Limb (tissue), 2 donors: ENCODE results near the gene SOHLH1.

Source experiments
- DNase-seq, 2 donors: peaks; one replicate each; pipeline ENCODE4 v3.0.0-alpha.2; 2016; ENCODE audit errors: extremely low spot score in 2 of 2

The SOHLH1 gene

DNA sequence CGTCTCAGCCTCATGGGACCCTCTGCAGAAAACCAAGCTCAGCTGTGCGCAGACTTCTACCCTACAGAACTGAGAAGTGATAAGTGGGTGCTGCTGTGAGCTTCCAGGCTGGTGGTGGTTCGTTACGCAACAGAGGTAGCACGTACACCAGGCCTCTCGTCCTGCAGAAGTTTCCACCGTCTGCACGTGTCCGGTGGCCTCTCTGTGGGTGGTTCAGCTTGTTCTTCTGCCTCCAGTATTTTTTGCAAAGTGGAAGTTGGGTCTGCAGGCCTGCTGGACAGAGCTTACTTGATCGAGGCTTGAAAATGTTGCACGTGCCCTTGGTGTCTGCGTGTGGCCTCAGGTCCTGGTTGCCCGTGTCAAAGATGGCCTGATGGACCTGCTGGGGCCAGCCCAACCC lies 30.2 kb upstream of the SOHLH1 start:
- DNase-seq = no peak

DNA sequence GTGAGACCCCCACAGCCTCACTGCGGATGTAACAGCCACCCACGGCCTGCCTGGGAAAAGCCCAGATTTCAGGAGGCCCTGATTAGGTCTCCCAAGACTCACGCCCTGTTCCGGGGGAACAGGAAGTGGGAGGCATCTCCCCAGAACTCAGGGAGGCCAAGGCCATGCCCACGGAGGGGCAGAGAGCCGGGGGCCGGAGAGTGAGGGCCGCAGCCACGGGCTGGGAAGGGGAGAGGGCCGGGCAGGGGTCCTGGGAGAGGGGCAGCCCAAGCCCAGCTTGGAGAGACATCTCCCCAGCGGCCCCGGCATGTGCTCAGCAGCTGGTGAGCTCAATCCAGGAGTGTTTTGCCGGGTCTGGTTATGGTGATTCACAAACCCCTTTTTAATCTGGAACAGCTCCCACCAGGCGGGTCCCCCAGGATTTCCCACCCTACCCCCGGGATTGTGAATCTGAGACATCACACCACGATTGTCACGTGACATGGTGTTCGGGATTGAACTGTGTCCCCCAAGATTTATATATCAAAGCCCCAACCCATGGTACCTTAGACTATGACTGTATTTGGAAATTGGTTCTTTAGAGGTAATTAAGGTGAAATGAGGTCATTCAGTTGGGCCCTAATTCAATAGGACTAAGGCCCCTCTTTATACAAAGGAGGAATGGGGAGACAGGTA lies 29.3 kb upstream of the SOHLH1 start:
- DNase-seq = no peak

DNA sequence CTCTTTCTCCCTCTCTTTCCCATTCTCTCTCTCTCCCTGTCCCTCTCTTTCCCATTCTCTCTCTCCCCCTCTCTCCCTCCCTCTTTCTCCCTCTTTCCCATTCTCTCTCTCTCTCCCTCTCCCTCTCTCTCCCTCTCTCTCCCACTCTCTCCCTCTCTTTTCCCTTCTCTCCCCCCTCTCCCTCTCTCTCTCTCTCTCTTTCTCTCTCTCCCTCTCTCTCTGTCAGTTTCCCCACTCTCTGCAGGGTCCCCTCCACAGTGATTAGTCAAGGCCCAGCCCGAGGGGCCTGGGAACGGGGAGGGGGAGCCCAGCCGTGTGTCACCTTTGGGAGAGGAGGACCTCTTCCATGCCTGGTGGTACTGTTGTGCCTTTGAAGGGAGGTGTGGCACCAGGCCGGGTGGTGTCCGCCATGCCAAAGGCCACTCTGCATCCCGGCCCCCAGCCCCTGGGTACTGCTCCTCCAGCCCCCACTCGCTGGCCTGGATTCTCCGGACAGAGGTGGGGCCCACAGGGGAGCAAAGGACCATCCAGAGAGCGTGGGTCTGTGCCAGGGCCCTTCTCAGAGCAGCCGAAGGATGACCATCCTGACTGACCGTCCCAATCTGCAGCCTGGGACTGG lies 28.1 kb upstream of the SOHLH1 start:
- no peak for DNase-seq

DNA sequence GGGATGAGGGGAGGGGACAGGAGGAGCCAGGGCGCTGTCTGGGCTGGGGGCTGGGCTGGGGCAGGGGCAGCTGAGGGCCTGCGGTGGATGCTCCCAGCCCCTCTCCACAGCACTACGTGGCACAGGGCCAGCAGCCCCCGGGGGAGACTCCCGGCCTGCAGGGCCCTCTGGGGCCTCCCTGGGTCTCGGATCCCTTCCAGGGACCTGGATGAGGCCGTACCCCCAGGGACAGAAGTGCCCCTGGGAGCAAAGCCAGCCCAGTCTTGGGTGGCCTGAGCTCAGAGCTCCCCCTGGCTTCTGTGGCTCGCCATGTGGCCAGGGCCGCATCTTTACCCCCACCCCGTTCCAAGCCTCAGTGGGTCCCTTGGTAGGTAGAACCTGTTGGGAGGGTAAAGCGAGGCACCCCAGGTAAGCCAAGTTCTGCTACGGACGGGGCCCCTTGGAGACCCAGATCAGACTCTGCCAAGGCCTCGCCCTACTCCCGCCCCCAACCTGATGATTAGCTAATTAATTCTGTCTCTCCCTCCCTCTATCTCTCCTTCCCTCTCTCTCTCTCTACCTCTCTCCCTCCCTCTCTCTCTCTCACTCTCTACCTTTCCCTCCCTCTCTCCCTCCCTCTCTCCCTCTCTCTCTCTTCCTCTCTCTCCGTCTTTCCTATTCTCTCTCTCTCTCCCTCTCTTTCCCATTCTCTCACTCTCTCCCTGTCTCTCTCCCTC lies 27.0 kb upstream of the SOHLH1 start:
- no peak for DNase-seq

DNA sequence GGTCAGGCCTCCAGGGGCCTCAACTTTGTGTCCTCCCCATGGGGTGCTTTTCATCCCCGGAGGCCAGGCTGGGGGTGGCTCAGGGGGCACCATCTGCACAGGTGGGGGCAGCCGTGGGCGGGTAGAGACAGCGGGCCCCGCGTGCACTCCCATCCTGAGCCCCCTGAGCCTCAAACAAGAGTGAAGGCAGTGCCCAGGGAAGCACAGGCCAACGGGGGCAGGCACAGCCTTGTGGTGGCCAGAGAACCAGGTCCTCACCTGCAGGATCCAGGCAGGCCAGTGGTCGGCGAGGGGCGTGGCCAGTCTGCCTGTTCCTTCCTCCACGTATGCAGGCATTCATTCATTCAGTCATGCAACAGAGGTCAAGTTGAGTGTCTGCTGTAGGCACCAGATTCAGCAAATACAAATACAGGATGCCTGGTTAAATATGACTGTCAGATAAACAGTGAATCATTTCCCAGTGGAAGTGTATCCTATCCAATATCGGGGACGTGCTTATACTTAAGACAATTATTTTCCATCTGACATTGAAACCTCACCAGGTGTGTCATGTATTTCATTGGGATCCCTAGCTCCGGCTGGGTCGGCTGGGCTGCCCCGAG lies 25.0 kb upstream of the SOHLH1 start:
- DNase-seq = no peak

DNA sequence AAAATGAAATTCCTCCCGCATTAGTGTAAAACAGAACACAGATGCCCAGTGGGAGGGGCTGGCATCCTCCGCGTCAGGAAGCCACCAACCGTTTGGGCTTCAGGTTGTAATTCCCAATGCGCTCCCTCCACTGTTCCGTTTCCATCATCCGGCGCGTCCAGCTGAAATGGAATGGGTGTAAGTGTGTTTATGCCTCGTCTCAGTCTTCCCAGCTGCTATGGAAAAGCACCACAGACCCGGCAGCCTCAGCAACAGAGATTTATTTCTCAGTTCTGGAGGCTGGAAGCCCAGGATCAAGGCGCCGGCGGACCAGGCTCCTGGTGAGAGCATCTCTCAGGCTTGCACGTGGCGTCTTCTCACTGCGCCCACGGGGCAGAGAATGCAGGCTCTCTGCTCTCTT lies 23.1 kb upstream of the SOHLH1 start:
- no peak for DNase-seq

DNA sequence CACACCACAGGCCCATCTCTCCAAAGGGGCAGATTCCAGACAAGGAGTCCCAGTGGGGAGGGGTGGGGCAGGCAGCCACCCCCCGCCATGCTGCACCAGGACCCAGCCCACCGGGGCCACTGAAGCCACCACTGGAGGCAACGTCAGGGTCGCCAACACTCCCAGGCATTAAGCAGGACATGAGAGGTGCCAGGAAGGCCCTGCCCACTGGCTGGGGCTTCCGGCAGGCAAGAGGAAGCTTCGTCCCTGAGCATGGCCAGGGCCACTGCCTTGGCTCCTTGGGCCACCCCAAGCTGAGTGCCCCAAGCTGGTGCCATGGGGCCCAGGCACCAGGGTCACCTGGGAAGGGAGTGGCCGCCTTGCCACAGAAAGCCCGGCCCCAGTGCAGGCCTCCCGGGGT lies 20.2 kb upstream of the SOHLH1 start:
- DNase-seq = no peak

DNA sequence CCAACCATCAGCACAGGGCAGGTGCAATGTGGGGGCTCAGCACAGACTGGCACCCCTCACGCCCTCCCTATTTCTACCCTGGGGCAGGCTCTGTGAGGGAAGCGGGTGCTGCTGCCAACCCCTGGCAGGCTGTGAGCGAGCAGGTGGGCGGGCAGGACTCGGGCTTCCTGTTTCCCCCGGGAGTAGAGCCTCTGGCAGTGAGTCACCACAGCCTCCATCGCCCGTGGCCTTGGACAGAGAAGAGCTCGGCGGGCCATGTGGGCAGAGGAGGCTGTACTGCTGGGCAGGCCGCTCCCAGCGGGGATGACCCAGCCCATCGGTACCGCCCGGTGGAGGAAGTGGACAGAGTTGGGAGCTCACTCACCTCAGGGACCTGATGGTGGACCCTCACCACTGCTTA lies 19.3 kb upstream of the SOHLH1 start:
- DNase-seq = no peak

DNA sequence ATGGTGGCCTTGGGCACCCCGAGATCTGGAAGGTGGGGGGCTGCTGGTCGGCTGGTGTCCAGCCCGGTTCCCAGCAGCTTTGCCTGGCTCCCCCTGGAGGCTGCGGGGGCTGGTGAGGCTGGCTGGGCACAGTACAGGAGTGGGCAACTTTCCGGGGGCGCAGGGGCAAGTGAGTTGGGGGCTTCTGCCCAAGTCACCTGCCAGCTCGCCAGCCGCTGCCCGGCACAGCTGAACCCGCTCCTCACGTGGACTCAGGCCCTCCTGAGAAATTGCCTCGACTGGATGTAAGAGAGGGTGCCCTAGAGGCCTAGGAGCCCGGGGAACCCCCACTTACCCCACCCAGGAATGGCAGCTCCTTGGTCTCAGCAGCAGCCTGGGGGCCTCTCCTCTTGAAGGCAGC lies 18.1 kb upstream of the SOHLH1 start:
- DNase-seq = no peak

DNA sequence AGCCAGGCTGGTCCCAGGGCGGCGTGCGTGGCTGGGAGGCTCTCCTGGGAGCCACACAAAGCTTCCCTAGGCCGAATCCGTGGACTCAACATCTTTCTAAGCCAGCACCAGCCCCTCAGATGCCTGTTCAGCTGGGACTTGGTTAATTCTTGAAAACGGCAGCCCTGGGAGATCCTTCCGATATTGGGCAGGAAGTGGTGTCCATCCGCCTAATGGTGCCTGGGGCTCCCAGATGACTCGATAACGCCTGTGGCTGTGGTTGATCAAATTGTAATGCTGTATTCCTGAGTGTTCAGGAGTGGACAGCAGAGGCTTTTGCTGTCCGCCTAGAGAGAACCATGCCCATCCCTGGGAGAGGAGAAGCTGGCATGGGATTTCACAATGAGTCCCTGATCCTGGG lies 16.8 kb upstream of the SOHLH1 start:
- no peak for DNase-seq

DNA sequence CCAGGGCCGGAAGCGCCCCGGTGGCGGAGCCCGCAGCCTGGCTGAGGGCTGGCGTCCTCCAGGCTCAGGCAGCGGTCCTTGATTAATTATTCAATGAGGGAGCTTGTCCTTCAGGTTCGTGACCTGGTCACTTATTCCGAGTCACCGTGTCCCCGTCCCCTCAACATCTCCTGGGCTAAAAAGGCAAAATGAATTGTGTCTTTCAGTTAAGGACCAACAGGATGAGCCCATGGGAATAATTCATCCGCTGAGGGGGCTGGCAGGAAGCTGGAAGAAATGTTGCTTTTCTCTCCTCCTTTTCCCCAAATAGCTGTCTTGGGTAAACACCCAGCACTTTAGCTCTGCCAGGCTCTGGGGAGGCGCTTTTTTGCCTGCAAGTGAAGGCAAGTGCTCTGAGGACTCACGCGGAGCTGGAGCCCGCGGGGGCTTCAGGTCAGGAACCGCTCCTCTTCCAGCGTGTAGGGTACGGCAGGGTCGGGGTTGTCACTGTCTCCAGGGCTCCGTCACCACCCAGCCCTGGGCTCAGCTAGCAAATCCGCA lies 15.8 kb upstream of the SOHLH1 start:
- DNase-seq = no peak

DNA sequence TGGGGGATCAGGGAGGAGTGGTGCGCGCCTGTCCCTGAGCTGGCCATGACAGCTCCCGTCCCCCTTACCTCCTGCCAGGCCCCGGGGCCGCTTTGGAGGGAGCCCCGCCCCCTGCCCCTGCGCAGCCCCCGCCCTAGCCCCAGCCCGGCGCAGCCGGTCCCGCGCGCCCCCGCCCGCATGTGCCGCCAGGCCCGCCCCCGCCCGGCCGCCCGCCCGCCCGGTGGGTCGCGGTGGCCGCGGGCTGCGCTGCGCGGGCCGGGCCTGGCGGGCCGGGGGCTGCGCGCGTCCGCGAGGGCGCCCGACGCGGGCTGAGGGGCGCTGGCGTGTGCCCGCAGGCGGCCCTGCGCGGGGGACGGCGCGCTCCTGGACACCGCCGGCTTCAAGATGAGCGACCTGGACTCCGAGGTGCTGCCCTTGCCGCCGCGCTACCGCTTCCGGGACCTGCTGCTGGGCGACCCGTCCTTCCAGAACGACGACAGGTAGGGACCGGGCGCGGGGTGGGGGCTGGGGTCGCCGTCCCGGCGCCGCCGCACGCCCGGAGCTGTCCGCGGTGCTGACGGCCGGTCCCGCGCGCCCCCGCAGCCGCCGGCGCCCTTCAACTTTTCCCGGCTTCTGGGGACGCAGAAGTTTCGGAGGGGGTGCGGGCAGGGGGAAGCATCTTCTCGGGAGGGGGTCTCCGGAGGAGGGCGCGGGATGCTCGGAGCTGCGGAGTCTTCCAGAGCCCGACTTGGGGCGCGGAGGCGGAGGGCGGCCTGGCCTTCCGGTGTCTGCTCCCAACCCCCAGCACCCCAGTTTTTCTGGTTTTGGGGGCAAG lies 15.2 kb upstream of the SOHLH1 start:
- peak in 1 of 2 donors; percentile 71 for DNase-seq

DNA sequence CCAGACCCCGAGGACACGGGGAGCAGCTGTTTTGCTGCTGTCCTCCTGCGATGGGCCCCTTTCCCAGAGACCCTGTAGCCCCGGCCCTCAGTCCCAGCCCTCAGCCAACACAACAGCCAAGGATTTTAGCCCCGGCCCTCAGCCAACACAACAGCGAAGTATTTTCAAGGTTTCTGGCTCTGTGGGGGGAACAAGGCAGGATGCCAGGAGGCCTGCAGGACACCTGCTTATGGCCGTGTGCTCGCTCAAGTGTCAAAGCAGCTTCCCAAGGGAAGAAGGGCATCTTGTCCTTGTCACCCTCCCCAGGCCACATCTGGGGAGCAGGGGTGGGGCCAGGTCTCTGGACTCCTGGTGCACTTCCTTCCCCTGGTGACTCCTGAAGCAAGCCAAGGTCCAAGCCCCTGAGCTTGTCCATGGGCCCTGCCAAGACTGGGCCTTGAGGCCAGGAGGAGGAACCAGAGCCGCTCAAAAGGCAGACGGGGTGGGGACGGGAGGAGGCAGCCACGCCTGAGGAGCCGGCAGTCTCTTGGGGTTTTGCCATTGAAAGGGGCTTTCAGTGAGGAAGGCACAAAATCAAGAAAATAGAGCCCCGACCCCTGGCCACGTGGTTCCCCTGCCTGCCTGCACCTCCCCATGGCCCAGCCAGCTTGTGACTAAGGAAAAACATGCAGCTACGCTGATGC lies 13.5 kb upstream of the SOHLH1 start:
- peak in 1 of 2 donors; percentile 25 for DNase-seq

DNA sequence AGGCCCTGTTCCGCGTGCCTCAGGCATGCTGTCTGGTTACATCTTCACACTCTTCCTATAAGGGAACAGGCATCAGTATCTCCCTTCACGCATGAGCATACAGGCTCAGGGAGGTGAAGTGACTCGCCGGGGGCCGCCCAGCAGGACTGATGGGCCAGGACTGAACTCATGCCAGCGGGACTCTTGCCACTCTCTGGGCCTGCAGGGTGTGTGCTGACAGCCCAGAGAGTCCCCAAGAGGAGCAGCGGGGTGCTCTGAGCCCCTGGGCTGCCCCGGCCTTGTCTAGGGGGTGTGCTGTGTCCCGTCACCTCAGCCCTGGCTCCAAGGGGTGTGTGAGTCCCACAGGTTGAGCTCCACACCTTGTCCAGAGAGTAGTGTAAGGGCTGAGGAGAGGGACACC lies 12.6 kb upstream of the SOHLH1 start:
- DNase-seq = no peak

DNA sequence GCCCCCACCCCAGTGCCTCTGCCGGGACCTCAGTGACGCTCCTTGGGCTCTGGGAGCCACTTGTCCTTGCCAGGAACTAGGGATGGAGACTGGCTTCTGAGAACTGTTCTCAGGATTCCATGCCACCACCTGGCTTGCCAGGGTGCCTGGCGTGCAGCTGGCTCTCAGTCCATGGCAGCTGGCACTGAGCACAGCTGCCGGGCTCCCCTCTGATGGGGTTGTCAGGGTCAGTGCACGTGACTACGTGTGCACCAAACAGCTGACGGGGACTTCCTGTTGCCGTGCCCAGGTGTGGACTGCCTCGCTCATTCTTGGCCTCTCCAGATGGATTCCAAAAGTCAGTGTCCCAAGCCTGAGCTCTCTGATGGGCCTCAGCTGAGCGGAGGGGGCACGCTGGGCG lies 12.1 kb upstream of the SOHLH1 start:
- no peak for DNase-seq

DNA sequence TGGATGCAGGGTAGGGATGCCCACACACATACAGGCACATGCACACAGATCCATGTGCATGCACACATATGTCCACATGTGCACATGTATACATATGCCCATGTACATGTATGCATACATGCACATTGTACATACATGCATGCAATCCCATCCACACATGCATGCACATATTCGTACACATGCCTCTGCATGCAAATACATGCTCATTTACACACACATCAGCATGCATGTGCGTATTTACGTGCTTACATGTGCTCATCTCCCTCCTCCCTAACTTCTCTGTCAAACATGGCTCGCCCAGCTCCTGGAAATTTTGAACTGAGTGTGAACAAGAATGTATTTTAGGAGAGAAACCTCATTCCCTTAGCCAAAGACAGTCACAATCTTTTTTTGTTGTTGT lies 8.9 kb upstream of the SOHLH1 start:
- no peak for DNase-seq

DNA sequence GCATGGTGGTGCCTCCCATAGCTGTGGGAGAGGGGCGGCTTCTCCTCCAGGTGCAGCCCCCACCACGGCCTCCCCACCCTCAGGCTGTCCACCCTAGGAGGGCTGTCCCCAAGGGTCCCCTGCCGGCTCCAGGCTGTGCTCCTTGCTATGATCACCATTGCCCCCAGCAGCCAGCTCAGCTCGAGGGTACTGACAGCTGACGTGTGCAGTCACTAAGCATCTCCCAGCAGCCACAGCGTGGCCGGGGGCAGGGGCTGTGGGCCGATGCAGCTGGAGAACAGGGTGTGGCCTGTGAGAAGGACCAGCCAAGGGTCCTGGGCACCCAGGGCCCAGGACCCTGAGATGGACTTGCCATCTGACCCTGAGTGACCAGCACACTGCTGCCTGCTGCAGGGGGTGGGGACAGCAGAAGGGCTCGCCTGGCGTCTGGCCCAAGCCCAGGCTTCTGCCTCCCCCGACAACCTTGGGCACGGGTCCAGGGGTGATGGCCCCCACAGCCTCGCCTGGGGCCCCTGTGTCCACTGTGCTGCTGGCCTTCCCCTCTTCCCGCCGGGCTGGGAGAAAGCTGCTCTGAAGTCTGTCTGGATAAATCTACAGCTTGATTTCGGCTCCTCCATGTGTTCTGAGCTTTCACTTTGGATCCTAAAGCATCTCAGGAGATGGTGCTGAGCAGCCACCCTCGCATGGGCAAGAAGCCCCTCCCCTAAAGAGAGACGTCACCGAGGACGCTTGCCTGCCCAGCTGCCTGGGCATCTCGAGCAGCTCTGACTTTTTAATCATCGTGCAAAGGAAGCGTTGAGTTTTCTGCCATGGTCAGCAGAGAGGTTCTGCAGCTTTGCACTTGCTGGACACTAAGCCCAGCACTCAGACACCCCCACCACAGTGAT lies 8.2 kb upstream of the SOHLH1 start:
- no peak for DNase-seq

DNA sequence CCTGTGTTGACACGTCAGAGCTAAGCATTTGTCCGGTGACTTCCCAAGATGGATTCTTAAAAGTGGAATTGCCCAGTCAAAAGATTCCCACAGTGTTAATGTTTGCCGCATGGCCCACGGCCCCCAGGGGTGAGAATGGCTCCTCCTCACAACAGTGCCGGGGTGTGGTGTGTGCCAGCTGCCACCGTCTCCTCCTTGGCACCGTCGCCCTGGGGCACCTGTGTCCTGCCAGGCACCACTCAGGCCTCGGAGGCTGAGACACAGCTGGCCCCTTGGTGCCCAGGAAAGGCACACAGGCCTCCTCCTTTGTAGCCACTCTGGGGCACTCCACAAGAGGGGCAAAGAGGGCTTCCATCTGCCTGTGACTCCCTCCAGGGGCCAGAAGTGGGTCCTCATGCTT lies 7.0 kb upstream of the SOHLH1 start:
- no peak for DNase-seq

DNA sequence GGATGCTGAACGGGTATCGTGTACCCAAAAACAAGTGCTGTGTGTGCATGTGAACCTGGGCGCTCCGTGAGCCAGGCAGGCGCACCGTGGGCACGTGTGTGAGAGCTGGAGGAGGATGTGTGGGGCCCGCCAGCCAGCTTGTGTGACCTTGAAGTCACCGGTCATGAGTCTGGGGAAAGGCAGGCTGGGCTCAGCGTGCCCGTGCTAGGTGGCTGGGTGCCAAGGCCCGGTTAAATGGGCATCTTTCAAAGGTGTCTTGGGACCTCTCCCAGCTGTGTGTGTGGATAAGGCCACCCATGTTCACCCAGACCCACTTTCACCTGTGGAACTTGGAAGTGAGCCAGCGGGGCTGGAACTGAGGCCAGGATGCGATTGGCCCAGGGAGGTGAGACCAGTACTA lies 6.1 kb upstream of the SOHLH1 start:
- DNase-seq = no peak

DNA sequence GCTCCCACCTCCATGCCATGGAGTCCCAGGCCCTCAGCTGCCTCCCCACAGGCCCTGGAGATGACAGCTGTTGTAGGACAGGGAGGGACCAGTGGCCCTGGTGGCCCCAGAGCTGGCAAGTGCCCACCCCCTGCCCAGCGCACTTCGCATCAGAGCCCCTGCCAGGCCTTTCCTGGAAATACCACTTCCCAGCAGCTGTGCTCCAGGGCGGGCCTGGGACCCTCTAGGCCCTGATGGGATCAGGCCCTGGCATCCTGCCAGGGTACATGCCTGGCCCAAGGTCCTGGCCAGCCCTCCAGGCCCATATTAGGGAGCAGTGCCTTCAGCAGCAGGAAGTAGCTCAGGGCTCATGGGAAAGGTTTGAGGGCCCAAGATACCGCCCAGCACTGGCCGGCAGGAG lies 5.2 kb upstream of the SOHLH1 start:
- DNase-seq = peak; percentile 19 to 49
